ENCODE results near the gene RNF112.

Gene RNF112

DNA sequence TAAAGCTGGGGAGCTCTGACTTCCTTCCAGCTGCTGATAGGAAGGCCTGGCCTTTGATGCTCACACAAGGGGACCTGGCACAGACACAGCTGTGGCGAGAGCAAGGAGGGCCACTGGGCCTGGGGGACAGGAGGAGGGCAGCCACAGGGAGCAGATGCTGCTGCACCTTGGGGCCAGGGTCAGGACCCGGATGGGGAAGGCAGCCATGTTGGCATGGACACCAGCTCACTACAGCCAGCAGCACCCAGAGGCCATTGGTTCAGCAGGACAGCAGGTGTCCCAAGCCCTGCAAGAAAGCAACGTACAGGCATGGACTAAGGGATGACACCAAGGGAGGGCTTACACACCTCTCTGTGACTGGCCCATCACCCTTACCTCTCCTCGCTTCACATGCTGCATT lies 8.0 kb upstream of the RNF112 start:
- TF ChIP-seq, protein P1, sequence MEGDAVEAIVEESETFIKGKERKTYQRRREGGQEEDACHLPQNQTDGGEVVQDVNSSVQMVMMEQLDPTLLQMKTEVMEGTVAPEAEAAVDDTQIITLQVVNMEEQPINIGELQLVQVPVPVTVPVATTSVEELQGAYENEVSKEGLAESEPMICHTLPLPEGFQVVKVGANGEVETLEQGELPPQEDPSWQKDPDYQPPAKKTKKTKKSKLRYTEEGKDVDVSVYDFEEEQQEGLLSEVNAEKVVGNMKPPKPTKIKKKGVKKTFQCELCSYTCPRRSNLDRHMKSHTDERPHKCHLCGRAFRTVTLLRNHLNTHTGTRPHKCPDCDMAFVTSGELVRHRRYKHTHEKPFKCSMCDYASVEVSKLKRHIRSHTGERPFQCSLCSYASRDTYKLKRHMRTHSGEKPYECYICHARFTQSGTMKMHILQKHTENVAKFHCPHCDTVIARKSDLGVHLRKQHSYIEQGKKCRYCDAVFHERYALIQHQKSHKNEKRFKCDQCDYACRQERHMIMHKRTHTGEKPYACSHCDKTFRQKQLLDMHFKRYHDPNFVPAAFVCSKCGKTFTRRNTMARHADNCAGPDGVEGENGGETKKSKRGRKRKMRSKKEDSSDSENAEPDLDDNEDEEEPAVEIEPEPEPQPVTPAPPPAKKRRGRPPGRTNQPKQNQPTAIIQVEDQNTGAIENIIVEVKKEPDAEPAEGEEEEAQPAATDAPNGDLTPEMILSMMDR (IDR thresholded peaks at IDR 0.05; ENCODE audit: low read depth, low read length), result no peak
- H3K4me3 ChIP-seq (ENCODE audit: low read depth, low read length), result no peak overlapping the region

DNA sequence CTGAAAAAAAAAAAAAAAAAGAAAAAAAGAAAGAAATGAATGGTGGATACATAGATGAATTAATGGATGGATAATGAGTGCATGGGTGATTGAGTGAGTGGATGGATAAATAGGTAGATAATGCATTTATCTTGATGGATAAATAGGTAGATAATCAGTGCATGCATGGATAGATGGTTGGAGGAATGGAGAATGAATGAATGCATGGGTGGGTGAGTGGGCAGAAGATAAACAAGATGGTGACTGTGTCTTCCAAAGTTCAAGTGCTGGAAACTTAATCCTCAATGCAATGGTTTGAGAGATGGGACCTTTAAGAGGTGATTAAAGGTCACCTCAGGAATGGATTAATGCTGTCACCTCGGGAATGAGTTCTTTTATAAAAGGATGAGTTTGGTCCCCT lies 6.8 kb upstream of the RNF112 start:
- TF ChIP-seq, protein P1 (IDR thresholded peaks at IDR 0.05; ENCODE audit: low read depth, low read length), result no peak
- no peak overlapping the region for H3K4me3 ChIP-seq (ENCODE audit: low read depth, low read length)

DNA sequence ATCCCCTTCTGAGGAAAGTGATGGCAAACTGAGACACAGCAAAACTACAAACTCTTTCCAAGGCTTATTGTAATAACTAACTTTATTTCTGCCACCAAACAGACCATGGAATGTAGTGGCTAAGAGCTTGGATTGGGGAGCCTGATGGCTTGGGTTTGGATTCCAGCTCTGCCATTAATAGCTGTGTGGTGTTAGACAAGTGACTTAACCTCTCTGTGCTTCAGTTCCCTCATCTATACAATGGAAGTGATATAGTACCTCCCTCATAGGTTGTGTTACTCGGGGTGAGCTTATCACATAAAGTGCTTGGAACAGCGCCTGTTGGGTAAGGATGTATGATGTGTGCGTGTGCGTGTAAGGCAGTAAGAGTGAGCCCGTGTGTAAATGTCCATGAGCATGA lies 5.9 kb upstream of the RNF112 start:
- TF ChIP-seq, protein P1 (IDR thresholded peaks at IDR 0.05; ENCODE audit: low read depth, low read length), result no peak
- no peak overlapping the region for H3K4me3 ChIP-seq (ENCODE audit: low read depth, low read length)

DNA sequence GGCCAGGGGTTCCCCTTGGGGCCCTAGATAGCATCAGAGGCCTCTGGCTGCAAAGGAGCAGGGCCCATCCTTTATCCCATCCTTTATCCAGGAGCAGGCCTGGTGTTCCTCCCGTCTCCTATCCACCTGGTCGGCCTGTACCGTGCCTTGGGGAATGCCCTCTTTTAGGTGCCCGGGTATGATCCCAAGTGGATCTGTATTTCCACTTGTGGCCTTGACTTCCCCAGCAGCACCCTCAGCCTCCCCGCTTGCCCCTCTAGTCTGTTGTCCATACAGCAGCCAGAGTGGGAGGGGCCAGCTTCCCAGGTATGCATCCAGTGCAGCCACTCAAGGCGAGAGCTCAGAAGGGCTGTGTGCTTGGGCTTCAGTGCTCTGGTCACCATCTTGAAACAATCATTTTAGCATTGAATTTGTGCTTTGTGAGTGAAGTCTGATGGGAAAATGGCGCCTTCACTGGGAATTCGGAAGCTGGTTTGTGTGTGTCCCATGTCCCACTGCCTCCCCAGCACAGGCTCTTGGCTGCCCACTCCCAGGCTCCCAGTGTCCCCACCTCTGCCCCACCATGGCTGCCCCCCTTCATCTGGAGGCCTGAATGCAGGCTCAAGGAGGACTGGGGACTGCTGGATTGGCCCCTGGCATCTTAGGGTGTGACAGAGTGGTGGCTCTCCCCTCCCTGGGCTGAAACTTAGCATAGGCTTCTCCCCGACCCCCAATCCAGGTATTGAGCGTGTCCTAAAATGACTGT lies 3.3 kb upstream of the RNF112 start:
- TF ChIP-seq, protein P1 (IDR thresholded peaks at IDR 0.05; ENCODE audit: low read depth, low read length), result no peak
- no peak overlapping the region for H3K4me3 ChIP-seq (ENCODE audit: low read depth, low read length)

DNA sequence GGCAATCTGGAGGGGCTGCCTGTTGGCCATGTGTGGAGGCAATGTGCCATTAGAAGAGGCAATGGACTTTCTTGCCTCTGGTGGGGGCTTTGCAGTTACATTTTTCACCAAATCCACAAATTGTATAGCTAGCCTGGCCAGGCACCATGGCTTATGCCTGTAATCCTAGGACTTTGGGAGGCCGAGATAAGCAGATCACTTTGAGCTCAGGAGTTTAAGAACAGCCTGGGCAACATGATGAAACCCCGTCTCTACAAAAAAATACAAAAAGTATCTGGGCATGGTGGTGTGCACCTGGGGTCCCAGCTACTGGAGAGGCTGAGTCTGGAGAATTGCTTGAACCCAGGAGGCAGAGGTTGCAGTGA lies 2.7 kb upstream of the RNF112 start:
- TF ChIP-seq, protein P1 (IDR thresholded peaks at IDR 0.05; ENCODE audit: low read depth, low read length), result no peak
- no peak overlapping the region for H3K4me3 ChIP-seq (ENCODE audit: low read depth, low read length)

DNA sequence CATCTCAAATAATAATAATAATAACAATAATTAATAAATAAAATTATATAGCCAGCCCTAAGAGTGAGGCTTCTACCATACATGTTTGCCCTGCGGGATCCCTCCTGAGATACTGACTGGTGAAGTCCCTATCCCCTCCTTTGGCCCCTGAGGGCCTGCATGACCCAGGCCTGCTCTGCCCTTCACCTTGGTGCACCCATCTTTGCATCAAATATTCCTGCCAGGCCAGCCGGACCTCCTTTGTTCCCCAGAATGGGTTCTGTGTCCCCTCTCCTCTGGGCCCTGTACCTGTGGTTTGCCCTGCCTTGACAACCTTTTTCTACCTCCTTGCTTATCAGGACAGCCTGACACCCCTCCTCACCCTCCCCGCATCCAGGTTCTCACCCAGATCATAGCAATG lies 2.0 kb upstream of the RNF112 start:
- TF ChIP-seq, protein P1 (IDR thresholded peaks at IDR 0.05; ENCODE audit: low read depth, low read length), result no peak
- no peak overlapping the region for H3K4me3 ChIP-seq (ENCODE audit: low read depth, low read length)

DNA sequence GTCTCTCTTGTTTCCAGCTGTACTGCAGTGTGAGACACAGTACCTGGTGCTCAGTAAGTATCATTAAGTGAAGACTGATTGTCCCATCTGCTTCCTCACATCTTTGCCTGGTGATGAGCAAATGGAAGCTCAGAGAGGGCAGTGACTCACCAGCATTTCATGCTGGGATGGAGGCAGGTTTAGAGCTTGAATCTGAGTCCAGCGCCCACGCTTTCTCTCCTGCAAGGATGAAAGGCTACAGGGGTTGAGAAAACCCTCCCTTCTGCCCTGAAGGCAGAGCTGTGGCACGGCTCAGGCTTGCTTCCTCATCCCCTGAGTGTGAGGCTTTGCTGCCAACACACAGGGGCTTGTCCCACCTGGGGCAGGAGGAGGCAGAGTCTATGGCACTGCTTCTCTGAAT lies 1.5 kb upstream of the RNF112 start:
- H3K4me3 ChIP-seq (ENCODE audit: low read depth, low read length), result no peak overlapping the region
- TF ChIP-seq, protein P1 (IDR thresholded peaks at IDR 0.05; ENCODE audit: low read depth, low read length), result no peak

Data from WI38 (cell line).